ENCODE results near the gene GM2A. TPM values are rescaled to one million over a fixed set of nuclear protein-coding genes. Genes with fewer than 3 reads are reported as not detected.

Gene GM2A
- total and polyA plus RNA-seq, 2 of the 8 experiments (the other 6 are each of a cell fraction or from before 2014, with no cell fraction given): 18.5 to 32.2 TPM

DNA sequence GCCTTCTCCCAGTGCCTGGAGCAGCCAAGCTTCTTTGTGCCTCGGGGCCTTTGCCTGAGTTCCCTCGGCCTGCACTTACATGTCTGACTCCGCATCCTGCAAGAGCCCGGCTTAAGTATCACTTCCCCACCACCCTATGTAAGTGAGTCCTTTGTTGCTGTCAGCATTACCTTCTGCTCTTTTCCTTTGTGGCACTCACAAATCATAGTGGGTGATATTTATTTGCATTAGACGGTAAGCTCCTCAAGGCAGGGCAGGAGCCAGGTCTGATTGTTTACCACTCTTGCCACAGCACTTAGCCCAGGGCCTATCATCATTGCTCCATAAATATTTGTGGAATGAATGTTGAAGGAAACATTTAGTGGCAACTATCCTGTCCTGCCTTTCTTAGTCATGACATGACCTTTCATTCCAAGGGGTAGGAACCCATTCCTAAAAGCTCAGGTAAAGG lies 4.8 kb downstream of the GM2A start:
- Histone ChIP-seq H3K27me3 (replicated peaks in 1 of 4; ENCODE audit: control insufficient read depth in 3 of 4, extremely low read depth in 1 of 4, insufficient read depth in 3 of 4, low read length in 3 of 4) (no peaks in the 10 kb centered on the region), H3K23ac (ENCODE audit: insufficient read length) (no peak overlapping the region), H4K91ac (replicated peaks; ENCODE audit: insufficient read length, low read length) (no peak overlapping the region), H2BK120ac (replicated peaks; ENCODE audit: low read depth, low read length) (no peak overlapping the region), H4K8ac (ENCODE audit: extremely low read depth, insufficient read depth, low read length) (no peak overlapping the region), H3K79me1 (ENCODE audit: low read depth, low read length) (no peaks in the 10 kb centered on the region), H3K56ac (replicated peaks; ENCODE audit: insufficient read length, low read depth, low read length) (no peak overlapping the region), H3K4ac (replicated peaks; ENCODE audit: insufficient read length, low read depth, low read length) (no peak overlapping the region), H2BK20ac (ENCODE audit: low read length) (no peak overlapping the region), H2AK5ac (ENCODE audit: low read depth, low read length) (no peak overlapping the region), H3K27ac (ENCODE audit: low read depth, low read length) (no peak overlapping the region), H3K23me2 (ENCODE audit: low read depth, low read length) (peaks cover 6% of the 10 kb centered on the region; the same call in 1 of the 2 replicates), H3K79me2 (ENCODE audit: control insufficient read depth in 1 of 2, insufficient read depth in 2 of 2, low read length in 2 of 2) (peaks cover 0 to 8% of the 10 kb centered on the region in 2 experiments; a peak in 2 of 4 replicates), H2AFZ (ENCODE audit: low read length) (no peak overlapping the region), H3K18ac (ENCODE audit: extremely low read depth, low read length) (no peak overlapping the region), H3K9me3 (ENCODE audit: insufficient read depth in 2 of 2, low read depth in 1 of 2, low read length in 1 of 2) (no peaks in the 10 kb centered on the region), H3K9ac (replicated peaks in 1 of 4; ENCODE audit: extremely low read depth in 1 of 4, low read depth in 3 of 4, low read length in 3 of 4) (no peak overlapping the region), H2BK12ac (ENCODE audit: low read depth, low read length) (no peak overlapping the region), H4K5ac (ENCODE audit: insufficient read length, low read depth, low read length) (no peak overlapping the region), H3K4me2 (ENCODE audit: insufficient read depth in 1 of 2, low read depth in 2 of 2, low read length in 2 of 2) (no peak overlapping the region), H2BK15ac (ENCODE audit: low read length) (no peak overlapping the region), H4K20me1 (replicated peaks in 1 of 2; ENCODE audit: control insufficient read depth in 1 of 2, insufficient read depth in 2 of 2, low read length in 2 of 2) (peaks cover 0 to 3% of the 10 kb centered on the region in 2 experiments), H3K36me3 (ENCODE audit: control insufficient read depth in 2 of 4, insufficient read depth in 4 of 4, low read length in 3 of 4) (no peaks in the 10 kb centered on the region), H3K4me1 (replicated peaks in 1 of 4; ENCODE audit: control insufficient read depth in 3 of 4, insufficient read depth in 4 of 4, low read length in 3 of 4) (peaks cover 0 to 7% (median 3%) of the 10 kb centered on the region in 4 experiments; a peak in 3 of 7 replicates), H3K4me3 (ENCODE audit: extremely low read depth in 1 of 4, insufficient read depth in 2 of 4, low read depth in 3 of 4, low read length in 4 of 4) (no peak overlapping the region), H2BK5ac (ENCODE audit: low read depth, low read length) (no peak overlapping the region), H3K14ac (ENCODE audit: insufficient read length) (no peak overlapping the region)
- DNase-seq (ENCODE audit: low read depth in 1 of 2, low spot score in 2 of 2): no peak
- ChIA-PET POLR2A (ENCODE audit: partially characterized antibody) (interaction anchor here (1.3 kb wide), 1 partner anchor 34 kb away, joined by 5 read pairs; the partner anchor contains the start of gene CCDC69), CTCF (ENCODE audit: partially characterized antibody) (interaction anchor here (0.7 to 4.3 kb wide), 9 partner anchors 19 to 266 kb away, joined by 3 to 25 read pairs (median 5); no protein-coding TSS in a partner anchor)
- no peak for FAIRE-seq
- 82% methylated on average over 5 of the region's 5 CpGs; no CpG with 5 or more reads in 1 of the 2 experiments for WGBS, 2 experiments (ENCODE audit: extremely low coverage in 1 of 2, insufficient coverage in 1 of 2, insufficient read length in 1 of 2, insufficient replicate concordance in 2 of 2, low coverage in 1 of 2, low lambda C conversion rate in 2 of 2, missing lambda C conversion rate in 1 of 2)
- TF ChIP-seq CBX8 (IDR thresholded peaks at IDR 0.05; ENCODE audit: borderline replicate concordance, low read depth, low read length): no peak
- no peak for TF ChIP-seq CHD1 (IDR thresholded peaks at IDR 0.05; ENCODE audit: low read depth, low read length)
- no peak for TF ChIP-seq SAP30 (IDR thresholded peaks at IDR 0.05; ENCODE audit: insufficient read depth, insufficient replicate concordance, low read length)
- TF ChIP-seq RAD21 (IDR thresholded peaks at IDR 0.05 in 1 of 2, conservative IDR thresholded peaks at IDR 0.05 in 1 of 2; ENCODE audit: low read depth in 2 of 2, low read length in 2 of 2): no peak
- TF ChIP-seq, protein P1, sequence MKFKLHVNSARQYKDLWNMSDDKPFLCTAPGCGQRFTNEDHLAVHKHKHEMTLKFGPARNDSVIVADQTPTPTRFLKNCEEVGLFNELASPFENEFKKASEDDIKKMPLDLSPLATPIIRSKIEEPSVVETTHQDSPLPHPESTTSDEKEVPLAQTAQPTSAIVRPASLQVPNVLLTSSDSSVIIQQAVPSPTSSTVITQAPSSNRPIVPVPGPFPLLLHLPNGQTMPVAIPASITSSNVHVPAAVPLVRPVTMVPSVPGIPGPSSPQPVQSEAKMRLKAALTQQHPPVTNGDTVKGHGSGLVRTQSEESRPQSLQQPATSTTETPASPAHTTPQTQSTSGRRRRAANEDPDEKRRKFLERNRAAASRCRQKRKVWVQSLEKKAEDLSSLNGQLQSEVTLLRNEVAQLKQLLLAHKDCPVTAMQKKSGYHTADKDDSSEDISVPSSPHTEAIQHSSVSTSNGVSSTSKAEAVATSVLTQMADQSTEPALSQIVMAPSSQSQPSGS (IDR thresholded peaks at IDR 0.05; ENCODE audit: low read length): no peak
- TF ChIP-seq MAFK (IDR thresholded peaks at IDR 0.05; ENCODE audit: low read depth, low read length): no peak
- no peak for TF ChIP-seq SIN3A (conservative IDR thresholded peaks at IDR 0.05 in 1 of 2, IDR thresholded peaks at IDR 0.05 in 1 of 2; ENCODE audit: low read depth in 1 of 2, low read length in 2 of 2)
- TF ChIP-seq PHF8 (conservative IDR thresholded peaks at IDR 0.05; ENCODE audit: low read depth, low read length): no peak
- TF ChIP-seq TEAD4 (IDR thresholded peaks at IDR 0.05; ENCODE audit: low read depth, low read length): no peak
- TF ChIP-seq TCF12 (IDR thresholded peaks at IDR 0.05; ENCODE audit: low read depth, low read length): no peak
- no peak for TF ChIP-seq GABPA (IDR thresholded peaks at IDR 0.05; ENCODE audit: borderline replicate concordance, insufficient read depth, low read length)
